ENCODE results near the gene ZBED4. TPM values are rescaled to one million over a fixed set of nuclear protein-coding genes. Genes with fewer than 3 reads are reported as not detected.

Gene ZBED4
- total RNA-seq, 2 donors from 2014 or later: 9.6 to 17.1 TPM

- intact Hi-C loops (cut with DNase I): loop anchor here (10.0 kb wide), 1 partner anchor 59 kb away; the partner anchor contains the start of genes ALG12 and CRELD2
- no peaks in the 10 kb centered on the region for H3K36me3 ChIP-seq (replicated peaks in 1 of 2; ENCODE audit: insufficient read depth in 1 of 2, low read depth in 2 of 2)
- ATAC-seq (no peak), DNase-seq (peak in 3 of 4 donors; percentile 29 to 40 (median 33))
- WGBS, 2 donors: 6 to 14% methylated on average over 8 to 9 of the region's 9 CpGs
- H3K4me1 ChIP-seq: peaks cover 50% of the 10 kb centered on the region
- TF ChIP-seq POLR2A (IDR thresholded peaks at IDR 0.05): peak in 1 of 3 donors; percentile 30
- TF ChIP-seq, protein P1, sequence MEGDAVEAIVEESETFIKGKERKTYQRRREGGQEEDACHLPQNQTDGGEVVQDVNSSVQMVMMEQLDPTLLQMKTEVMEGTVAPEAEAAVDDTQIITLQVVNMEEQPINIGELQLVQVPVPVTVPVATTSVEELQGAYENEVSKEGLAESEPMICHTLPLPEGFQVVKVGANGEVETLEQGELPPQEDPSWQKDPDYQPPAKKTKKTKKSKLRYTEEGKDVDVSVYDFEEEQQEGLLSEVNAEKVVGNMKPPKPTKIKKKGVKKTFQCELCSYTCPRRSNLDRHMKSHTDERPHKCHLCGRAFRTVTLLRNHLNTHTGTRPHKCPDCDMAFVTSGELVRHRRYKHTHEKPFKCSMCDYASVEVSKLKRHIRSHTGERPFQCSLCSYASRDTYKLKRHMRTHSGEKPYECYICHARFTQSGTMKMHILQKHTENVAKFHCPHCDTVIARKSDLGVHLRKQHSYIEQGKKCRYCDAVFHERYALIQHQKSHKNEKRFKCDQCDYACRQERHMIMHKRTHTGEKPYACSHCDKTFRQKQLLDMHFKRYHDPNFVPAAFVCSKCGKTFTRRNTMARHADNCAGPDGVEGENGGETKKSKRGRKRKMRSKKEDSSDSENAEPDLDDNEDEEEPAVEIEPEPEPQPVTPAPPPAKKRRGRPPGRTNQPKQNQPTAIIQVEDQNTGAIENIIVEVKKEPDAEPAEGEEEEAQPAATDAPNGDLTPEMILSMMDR (IDR thresholded peaks at IDR 0.05): no peak
- H3K27ac ChIP-seq: peak overlapping the region in 3 of 4 donors; percentile 39 to 85 (median 65)
- H3K9me3 ChIP-seq: no peaks in the 10 kb centered on the region
- no peak overlapping the region for H3K4me3 ChIP-seq
- H3K27me3 ChIP-seq: no peaks in the 10 kb centered on the region
These were observed 1.7 kb downstream of the ZBED4 start for GRCh38 chr22:49855251-49855911.

- WGBS, 2 donors: 48 to 65% methylated on average over 10 to 18 of the region's 23 CpGs
- peaks cover 50% of the 10 kb centered on the region for H3K4me1 ChIP-seq
- no peak overlapping the region for H3K4me3 ChIP-seq
- H3K36me3 ChIP-seq (replicated peaks in 1 of 2; ENCODE audit: insufficient read depth in 1 of 2, low read depth in 2 of 2): no peaks in the 10 kb centered on the region
- peak overlapping the region in 3 of 4 donors; percentile 39 to 85 (median 65) for H3K27ac ChIP-seq
- H3K27me3 ChIP-seq: no peaks in the 10 kb centered on the region
- DNase-seq (peak; percentile 36 to 45 (median 42)), ATAC-seq (no peak)
- intact Hi-C loops (cut with DNase I): loop anchor here (10.0 kb wide), 1 partner anchor 58 kb away; the partner anchor contains the start of genes ALG12 and CRELD2
- TF ChIP-seq POLR2A (IDR thresholded peaks at IDR 0.05): peak in 1 of 3 donors; percentile 53
- TF ChIP-seq, protein P1 (IDR thresholded peaks at IDR 0.05): no peak
- H3K9me3 ChIP-seq: no peaks in the 10 kb centered on the region
These were observed 2.7 kb downstream of the ZBED4 start for GRCh38 chr22:49856343-49856742.

DNA sequence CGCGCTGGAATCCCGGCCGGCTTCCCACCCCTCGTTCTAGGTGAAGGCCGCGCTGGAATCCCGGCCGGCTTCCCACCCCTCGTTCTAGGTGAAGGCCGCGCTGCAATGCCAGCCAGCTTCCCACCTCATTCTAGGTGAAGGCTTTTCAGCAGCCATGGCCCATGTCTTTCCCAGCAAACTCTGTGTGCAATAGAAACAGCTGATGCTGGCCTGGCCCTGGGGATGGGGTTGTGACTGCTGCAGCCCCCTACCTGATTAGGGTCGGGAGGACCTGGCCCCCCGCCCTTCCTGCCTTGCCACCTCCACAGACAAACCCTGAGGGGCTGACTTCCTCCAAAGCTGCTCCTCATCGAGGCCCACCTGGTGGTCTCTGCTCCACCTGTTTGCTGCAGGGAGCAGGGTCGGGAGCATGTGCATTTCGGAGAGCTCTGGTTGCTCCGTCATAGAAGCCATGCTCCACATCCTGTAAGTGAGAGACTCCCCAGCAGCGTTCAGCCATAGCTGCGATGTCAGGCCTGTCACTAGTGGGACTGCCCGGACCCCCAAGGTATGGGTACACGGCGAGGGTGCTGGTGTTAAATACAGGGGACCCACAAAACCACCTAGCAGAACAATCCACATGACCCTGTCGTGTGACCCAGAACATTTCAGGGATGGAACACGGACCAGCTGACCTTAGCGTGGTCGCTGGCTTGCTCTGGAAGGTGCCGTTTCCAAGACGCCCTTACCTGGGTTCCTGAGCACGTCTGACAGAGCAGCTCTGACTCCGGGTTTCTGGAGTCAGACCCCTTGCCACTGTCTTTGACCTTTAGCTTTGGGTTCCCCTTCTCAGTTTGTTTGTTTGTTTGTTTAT, 3.3 kb downstream of the ZBED4 start:
- Histone ChIP-seq H3K36me3 (replicated peaks in 1 of 2; ENCODE audit: insufficient read depth in 1 of 2, low read depth in 2 of 2) (no peaks in the 10 kb centered on the region), H3K9me3 (no peaks in the 10 kb centered on the region), H3K4me3 (no peak overlapping the region), H3K4me1 (peaks cover 49% of the 10 kb centered on the region), H3K27me3 (no peaks in the 10 kb centered on the region), H3K27ac (peak overlapping the region in 3 of 4 donors; percentile 14 to 85 (median 26))
- DNase-seq (no peak), ATAC-seq (no peak)
- intact Hi-C loops (cut with DNase I): loop anchor here (10.0 kb wide), 1 partner anchor 58 kb away; the partner anchor contains the start of genes ALG12 and CRELD2
- 80 to 91% methylated on average over 12 to 31 of the region's 31 CpGs for WGBS, 2 donors
- TF ChIP-seq, protein P1 (IDR thresholded peaks at IDR 0.05): no peak
- TF ChIP-seq POLR2A (IDR thresholded peaks at IDR 0.05): no peak

GRCh38 chr22:49858827-49859226, 5.2 kb downstream of the ZBED4 start:
- intact Hi-C loops (cut with DNase I): loop anchor here (10.0 kb wide), 1 partner anchor 56 kb away; the partner anchor contains the start of genes ALG12 and CRELD2
- no peak overlapping the region for H3K27ac ChIP-seq
- H3K4me3 ChIP-seq: no peak overlapping the region
- 81 to 91% methylated on average over 13 to 14 of the region's 14 CpGs for WGBS, 2 donors
- peaks cover 40% of the 10 kb centered on the region for H3K4me1 ChIP-seq
- no peak for TF ChIP-seq POLR2A (IDR thresholded peaks at IDR 0.05)
- TF ChIP-seq, protein P1 (IDR thresholded peaks at IDR 0.05): no peak
- DNase-seq (no peak), ATAC-seq (no peak)
- H3K36me3 ChIP-seq (replicated peaks in 1 of 2; ENCODE audit: insufficient read depth in 1 of 2, low read depth in 2 of 2): no peaks in the 10 kb centered on the region
- no peaks in the 10 kb centered on the region for H3K9me3 ChIP-seq
- H3K27me3 ChIP-seq: no peaks in the 10 kb centered on the region

Data from body of pancreas (tissue), 4 donors.